HCT116 (cell line): ENCODE measurements around the gene TCF7. TPM values are rescaled to one million over a fixed set of nuclear protein-coding genes. Genes with fewer than 3 reads are reported as not detected.

Source experiments
- ATAC-seq: fragments of 200-7000 bp; cut with Tn5 transposase; 2 replicates; pipeline ENCODE4 v1.9.1; 2020; ENCODE audit warnings: mild to moderate bottlenecking, moderate library complexity
- BruUV-seq: library from RNA; stranded (reverse); fragments of 400-500 nt; replicated peaks from 2 replicates; lab custom pipeline; 2021; lab: Mats Ljungman, UMichigan
- CTCF ChIA-PET: fragments of 300-600 bp; sonication (Branson Sonifier 250); formaldehyde crosslinking; loops from one replicate; lab custom pipeline; 2021; ENCODE audit warnings: antibody characterized with exemption; lab: Charles Lee
- POLR2A ChIA-PET: fragments of 300-600, 350-600 bp; sonication (Branson Sonifier 250); formaldehyde crosslinking; loops from one replicate; lab custom pipeline; 2021; ENCODE audit warnings: antibody characterized with exemption; lab: Charles Lee
- RAD21 ChIA-PET, 2 experiments: fragments of 300-600 bp; sonication (Branson Sonifier 250); formaldehyde crosslinking; loops; one replicate each; lab custom pipeline; 2023; ENCODE audit warnings: low total read pairs in 2 of 2; ENCODE audit not compliant: uncharacterized antibody in 2 of 2, unreplicated experiment in 2 of 2, low non-redundant PET in 1 of 2; lab: Charles Lee
- DNase-seq: peaks from one replicate; pipeline ENCODE4 v3.0.0-alpha.2; 2010; ENCODE audit warnings: low read depth, low spot score
- H2AFZ ChIP-seq: fragments of 200-600 bp; shearing (Covaris generic), sonication (generic); 2 replicates; pipeline ENCODE4 v1.6.1; 2017; ENCODE audit warnings: low read depth, mixed run types, mixed read lengths, antibody characterized with exemption, low read length; ENCODE audit not compliant: poor library complexity, severe bottlenecking
- H3K27ac ChIP-seq: 2 replicates; pipeline ENCODE4 v1.5.1; 2012; ENCODE audit warnings: low read depth, low read length
- H3K27me3 ChIP-seq: fragments of 200-600 bp; sonication (generic); 2 replicates; pipeline ENCODE4 v1.6.1; 2016; ENCODE audit warnings: mixed run types, low read length, mixed read lengths; ENCODE audit not compliant: insufficient read depth
- H3K36me3 ChIP-seq, 2 experiments: fragments of 200-500 bp in 1 of 2; fragments of 200-600 bp in 1 of 2; sonication (Bioruptor generic) in 1 of 2; sonication (generic) in 1 of 2; 2 replicates each; pipeline versions ENCODE4 v1.5.1 to v1.6.1; 2014 to 2016; ENCODE audit warnings: low read length in 2 of 2, inconsistent platforms in 1 of 2, mixed read lengths in 1 of 2, mixed run types in 1 of 2; ENCODE audit not compliant: insufficient read depth in 2 of 2, control insufficient read depth in 1 of 2
- H3K4me1 ChIP-seq, 2 experiments: fragments of 200-600 bp in 1 of 2; sonication (generic) in 1 of 2; 2 replicates each; pipeline versions ENCODE4 v1.5.1 to v1.6.1; 2012 to 2017; ENCODE audit warnings: low read length in 2 of 2, inconsistent platforms in 1 of 2, mild to moderate bottlenecking in 1 of 2, mixed read lengths in 1 of 2, mixed run types in 1 of 2, moderate library complexity in 1 of 2; ENCODE audit not compliant: insufficient read depth in 2 of 2, control insufficient read depth in 1 of 2
- H3K4me2 ChIP-seq: fragments of 200-600 bp; sonication (generic); 2 replicates; pipeline ENCODE4 v1.6.1; 2017; ENCODE audit warnings: mixed run types, low read length, mixed read lengths
- H3K4me3 ChIP-seq, 2 experiments: fragments of 200-600 bp in 1 of 2; sonication (generic) in 1 of 2; replicated peaks in 1 of 2; 2 replicates each; pipeline ENCODE4 v1.5.1; 2011 to 2016; ENCODE audit warnings: low read length in 2 of 2, control low read depth in 1 of 2, low read depth in 1 of 2, mild to moderate bottlenecking in 1 of 2, mixed read lengths in 1 of 2, mixed run types in 1 of 2
- H3K79me2 ChIP-seq: fragments of 200-600 bp; sonication (generic); 2 replicates; pipeline ENCODE4 v1.6.1; 2017; ENCODE audit warnings: mild to moderate bottlenecking, mixed run types, low read length, moderate library complexity, mixed read lengths; ENCODE audit not compliant: insufficient read depth
- H3K9ac ChIP-seq: fragments of 200-600 bp; sonication (generic); 2 replicates; pipeline ENCODE4 v1.6.1; 2016; ENCODE audit warnings: low read length, mixed read lengths
- H3K9me2 ChIP-seq: fragments of 200-600 bp; sonication (generic), shearing (Covaris generic); 2 replicates; pipeline ENCODE4 v1.6.1; 2017; ENCODE audit warnings: mixed run types, mild to moderate bottlenecking, moderate library complexity; ENCODE audit not compliant: insufficient read depth
- H3K9me3 ChIP-seq, 2 experiments: fragments of 200-500 bp in 1 of 2; fragments of 200-600 bp in 1 of 2; sonication (Bioruptor generic) in 1 of 2; sonication (generic) in 1 of 2; 2 replicates each; pipeline ENCODE4 v1.6.1; 2014 to 2017; ENCODE audit warnings: low read length in 2 of 2, mixed read lengths in 2 of 2, inconsistent platforms in 1 of 2, low read depth in 1 of 2, mild to moderate bottlenecking in 1 of 2, mixed run types in 1 of 2, moderate library complexity in 1 of 2; ENCODE audit not compliant: control insufficient read depth in 1 of 2, insufficient read depth in 1 of 2
- H4K20me1 ChIP-seq: fragments of 200-600 bp; sonication (generic), shearing (Covaris generic); 2 replicates; pipeline ENCODE4 v1.6.1; 2017; ENCODE audit warnings: mixed run types, mild to moderate bottlenecking, moderate library complexity; ENCODE audit not compliant: insufficient read depth
- CBX3 ChIP-seq: IDR thresholded peaks from 2 replicates; pipeline ENCODE4 v1.6.1; 2012; ENCODE audit warnings: low read depth
- CEBPB ChIP-seq: IDR thresholded peaks from 2 replicates; pipeline ENCODE4 v1.6.1; 2012; ENCODE audit warnings: low read depth
- EGR1 ChIP-seq: IDR thresholded peaks from 2 replicates; pipeline ENCODE4 v1.6.1; 2012; ENCODE audit warnings: low read depth
- EZH2phosphoT487 ChIP-seq: fragments of 200-600 bp; IDR thresholded peaks from 2 replicates; pipeline ENCODE4 v1.6.1; 2018; ENCODE audit warnings: antibody characterized with exemption, borderline replicate concordance
- FOSL1 ChIP-seq: IDR thresholded peaks from 2 replicates; pipeline ENCODE4 v1.6.1; 2012; ENCODE audit warnings: low read depth
- JUND ChIP-seq: IDR thresholded peaks from 2 replicates; pipeline ENCODE4 v1.6.1; 2012
- RAD21 ChIP-seq: IDR thresholded peaks from 2 replicates; pipeline ENCODE4 v1.6.1; 2012; ENCODE audit warnings: low read depth, mild to moderate bottlenecking
- SIN3A ChIP-seq: IDR thresholded peaks from 2 replicates; pipeline ENCODE4 v1.6.1; 2012; ENCODE audit warnings: low read depth
- SP1 ChIP-seq: IDR thresholded peaks from 2 replicates; pipeline ENCODE4 v1.6.1; 2012; ENCODE audit warnings: low read depth
- TCF7L2 ChIP-seq: IDR thresholded peaks from 2 replicates; pipeline ENCODE4 v1.7.0; 2011; ENCODE audit warnings: borderline replicate concordance, inconsistent platforms; ENCODE audit not compliant: insufficient read depth, insufficient read length; ENCODE audit errors: extremely low read depth
- YY1 ChIP-seq: IDR thresholded peaks from 2 replicates; pipeline ENCODE4 v1.6.1; 2011; ENCODE audit warnings: low read length, low read depth, moderate library complexity, mild to moderate bottlenecking; ENCODE audit not compliant: insufficient replicate concordance; ENCODE audit errors: extremely low read depth
- ZFX ChIP-seq: fragments of 450-650 bp; IDR thresholded peaks from 2 replicates; pipeline ENCODE4 v1.6.1; 2017
- ZNF274 ChIP-seq: fragments of 200-500 bp; sonication (Bioruptor generic); IDR thresholded peaks from 2 replicates; pipeline ENCODE4 v1.6.1; 2014; ENCODE audit warnings: mild to moderate bottlenecking, low read depth, low read length, inconsistent platforms
- intact Hi-C: fragments of 100-400 bp; cut with micrococcal nuclease; formaldehyde crosslinking; loops from 2 replicates; pipeline ENCODE4 v1.10.0; 2022
- total RNA-seq: library from RNA; stranded (reverse); gene quantifications from one replicate; pipeline ENCODE4 v1.2.1, GENCODE V29; 2021; ENCODE audit not compliant: unreplicated experiment
- TF ChIP-seq, protein P1 (sequence below): IDR thresholded peaks from 2 replicates; pipeline ENCODE4 v1.6.1; 2011; ENCODE audit warnings: mild to moderate bottlenecking, low read length, moderate library complexity; ENCODE audit not compliant: insufficient replicate concordance; ENCODE audit errors: extremely low read depth
- TF ChIP-seq, protein P2 (sequence below): IDR thresholded peaks from 2 replicates; pipeline ENCODE4 v1.6.1; 2012; ENCODE audit warnings: low read depth
- TF ChIP-seq, protein P3 (sequence below): IDR thresholded peaks from 2 replicates; pipeline ENCODE4 v1.6.1; 2012

Gene TCF7
- total RNA-seq, 1 experiment from 2014 or later = 17.8 TPM

DNA sequence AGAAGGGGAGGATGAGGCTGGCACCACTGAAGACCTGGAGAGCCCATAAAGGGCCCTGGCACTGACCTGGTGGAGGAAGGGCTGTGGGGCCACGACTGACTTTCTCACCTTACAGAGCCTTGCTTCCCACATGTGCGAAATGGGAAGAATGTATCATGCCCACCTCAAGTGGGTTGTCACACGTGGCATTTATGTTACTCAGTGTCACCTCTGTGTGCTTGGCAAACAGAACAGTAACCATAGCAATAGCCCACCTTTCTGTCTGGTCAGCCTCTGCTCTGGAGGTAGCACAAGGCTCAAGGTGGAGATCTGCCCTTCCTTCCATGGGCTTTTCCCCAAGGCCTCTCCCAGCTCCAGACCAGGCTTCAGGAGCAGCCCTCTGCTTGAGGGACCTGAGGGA, 16.7 kb downstream of the TCF7 start (continued):
- TF ChIP-seq EZH2phosphoT487 (no peak), CEBPB (no peak), SIN3A (no peak), JUND (no peak), FOSL1 (no peak), ZNF274 (no peak), ZFX (no peak)
- TF ChIP-seq, protein P1, sequence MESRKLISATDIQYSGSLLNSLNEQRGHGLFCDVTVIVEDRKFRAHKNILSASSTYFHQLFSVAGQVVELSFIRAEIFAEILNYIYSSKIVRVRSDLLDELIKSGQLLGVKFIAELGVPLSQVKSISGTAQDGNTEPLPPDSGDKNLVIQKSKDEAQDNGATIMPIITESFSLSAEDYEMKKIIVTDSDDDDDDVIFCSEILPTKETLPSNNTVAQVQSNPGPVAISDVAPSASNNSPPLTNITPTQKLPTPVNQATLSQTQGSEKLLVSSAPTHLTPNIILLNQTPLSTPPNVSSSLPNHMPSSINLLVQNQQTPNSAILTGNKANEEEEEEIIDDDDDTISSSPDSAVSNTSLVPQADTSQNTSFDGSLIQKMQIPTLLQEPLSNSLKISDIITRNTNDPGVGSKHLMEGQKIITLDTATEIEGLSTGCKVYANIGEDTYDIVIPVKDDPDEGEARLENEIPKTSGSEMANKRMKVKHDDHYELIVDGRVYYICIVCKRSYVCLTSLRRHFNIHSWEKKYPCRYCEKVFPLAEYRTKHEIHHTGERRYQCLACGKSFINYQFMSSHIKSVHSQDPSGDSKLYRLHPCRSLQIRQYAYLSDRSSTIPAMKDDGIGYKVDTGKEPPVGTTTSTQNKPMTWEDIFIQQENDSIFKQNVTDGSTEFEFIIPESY = no peak

DNA sequence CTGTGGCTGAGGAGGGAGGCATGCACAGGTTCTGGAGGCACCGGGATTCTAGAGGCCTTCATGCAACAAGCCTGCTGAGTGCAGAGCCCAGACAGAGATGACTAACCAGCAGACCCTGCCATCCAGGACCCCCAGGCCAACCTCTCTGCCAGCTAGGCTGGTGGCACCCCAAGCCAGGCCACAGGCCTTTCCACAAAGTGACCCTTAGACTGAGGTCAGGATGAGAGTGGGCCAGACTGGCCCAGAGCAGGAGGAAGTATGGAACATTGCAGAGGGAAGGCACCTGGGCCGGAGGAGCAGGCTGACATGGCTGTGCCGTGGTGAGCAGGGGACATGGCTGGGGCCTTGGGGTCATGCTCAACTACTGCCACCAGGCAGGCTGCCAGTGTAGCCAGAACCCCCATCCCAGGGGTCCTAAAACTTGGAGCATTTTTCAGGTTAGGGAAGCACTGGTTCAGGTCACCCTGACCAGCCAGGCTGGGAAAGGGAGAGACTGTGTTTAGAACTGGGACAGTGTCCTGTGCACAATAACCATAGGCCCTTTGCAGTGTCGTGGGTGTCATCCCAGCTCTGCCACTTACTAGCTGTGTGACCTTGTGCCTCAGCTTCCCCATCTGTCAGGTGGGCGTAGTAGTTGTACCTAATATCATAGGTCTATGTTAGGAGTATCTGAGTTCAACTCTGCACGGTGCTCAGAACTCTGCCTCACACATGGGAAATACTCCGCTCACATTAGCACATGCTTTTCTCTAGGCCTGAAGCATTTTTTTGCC, 17.3 kb downstream of the TCF7 start:
- Histone ChIP-seq H3K79me2 (0 out of 2 replicates have a peak, but pooled peaks cover 5% of the 10 kb centered on the region), H3K4me1 (peaks cover 0 to 5% of the 10 kb centered on the region in 2 experiments; a peak in 1 of 4 replicates), H3K27ac (no peak overlapping the region), H4K20me1 (no peaks in the 10 kb centered on the region), H3K27me3 (no peaks in the 10 kb centered on the region), H2AFZ (no peak overlapping the region), H3K4me3 (no peak overlapping the region), H3K36me3 (peaks cover 0 to 8% of the 10 kb centered on the region in 2 experiments; a peak in 3 of 4 replicates), H3K9me3 (no peaks in the 10 kb centered on the region), H3K9me2 (no peaks in the 10 kb centered on the region), H3K9ac (no peak overlapping the region), H3K4me2 (no peak overlapping the region)
- no peak for ATAC-seq
- BruUV-seq = no TSS peak
- POLR2A ChIA-PET = no interaction called here
- intact Hi-C loops = no loop called here
- CTCF ChIA-PET = interaction anchor here (1.0 kb wide), 1 partner anchor 9 kb away, joined by 3 read pairs; no protein-coding TSS in a partner anchor
- RAD21 ChIA-PET = no interaction called here
- no peak for DNase-seq
- TF ChIP-seq, protein P1 = no peak
- no peak for TF ChIP-seq SP1
- TF ChIP-seq YY1 = no peak
- TF ChIP-seq CBX3 = no peak
- TF ChIP-seq TCF7L2 = no peak
- TF ChIP-seq SIN3A = no peak
- TF ChIP-seq EZH2phosphoT487 = no peak
- TF ChIP-seq ZNF274 = no peak
- no peak for TF ChIP-seq EGR1
- TF ChIP-seq RAD21 = no peak
- TF ChIP-seq, protein P2, sequence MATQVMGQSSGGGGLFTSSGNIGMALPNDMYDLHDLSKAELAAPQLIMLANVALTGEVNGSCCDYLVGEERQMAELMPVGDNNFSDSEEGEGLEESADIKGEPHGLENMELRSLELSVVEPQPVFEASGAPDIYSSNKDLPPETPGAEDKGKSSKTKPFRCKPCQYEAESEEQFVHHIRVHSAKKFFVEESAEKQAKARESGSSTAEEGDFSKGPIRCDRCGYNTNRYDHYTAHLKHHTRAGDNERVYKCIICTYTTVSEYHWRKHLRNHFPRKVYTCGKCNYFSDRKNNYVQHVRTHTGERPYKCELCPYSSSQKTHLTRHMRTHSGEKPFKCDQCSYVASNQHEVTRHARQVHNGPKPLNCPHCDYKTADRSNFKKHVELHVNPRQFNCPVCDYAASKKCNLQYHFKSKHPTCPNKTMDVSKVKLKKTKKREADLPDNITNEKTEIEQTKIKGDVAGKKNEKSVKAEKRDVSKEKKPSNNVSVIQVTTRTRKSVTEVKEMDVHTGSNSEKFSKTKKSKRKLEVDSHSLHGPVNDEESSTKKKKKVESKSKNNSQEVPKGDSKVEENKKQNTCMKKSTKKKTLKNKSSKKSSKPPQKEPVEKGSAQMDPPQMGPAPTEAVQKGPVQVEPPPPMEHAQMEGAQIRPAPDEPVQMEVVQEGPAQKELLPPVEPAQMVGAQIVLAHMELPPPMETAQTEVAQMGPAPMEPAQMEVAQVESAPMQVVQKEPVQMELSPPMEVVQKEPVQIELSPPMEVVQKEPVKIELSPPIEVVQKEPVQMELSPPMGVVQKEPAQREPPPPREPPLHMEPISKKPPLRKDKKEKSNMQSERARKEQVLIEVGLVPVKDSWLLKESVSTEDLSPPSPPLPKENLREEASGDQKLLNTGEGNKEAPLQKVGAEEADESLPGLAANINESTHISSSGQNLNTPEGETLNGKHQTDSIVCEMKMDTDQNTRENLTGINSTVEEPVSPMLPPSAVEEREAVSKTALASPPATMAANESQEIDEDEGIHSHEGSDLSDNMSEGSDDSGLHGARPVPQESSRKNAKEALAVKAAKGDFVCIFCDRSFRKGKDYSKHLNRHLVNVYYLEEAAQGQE = no peak
- TF ChIP-seq, protein P3, sequence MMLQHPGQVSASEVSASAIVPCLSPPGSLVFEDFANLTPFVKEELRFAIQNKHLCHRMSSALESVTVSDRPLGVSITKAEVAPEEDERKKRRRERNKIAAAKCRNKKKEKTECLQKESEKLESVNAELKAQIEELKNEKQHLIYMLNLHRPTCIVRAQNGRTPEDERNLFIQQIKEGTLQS = no peak
- no peak for TF ChIP-seq FOSL1
